ENCODE data around the gene ZNF521.

ZNF521 gene

GRCh38 chr18:25113566-25113965, 238.4 kb downstream of the ZNF521 start:
- no peak for FAIRE-seq

GRCh38 chr18:25112821-25113434, 239.0 kb downstream of the ZNF521 start:
- no peak for FAIRE-seq

- no peak for FAIRE-seq
Measured at GRCh38 chr18:25111377-25112288, 240.3 kb downstream of the ZNF521 start.

- FAIRE-seq: no peak
Measured at GRCh38 chr18:25109484-25109883, 242.5 kb downstream of the ZNF521 start.

GRCh38 chr18:25103468-25104155, 248.4 kb downstream of the ZNF521 start:
- FAIRE-seq: no peak

- FAIRE-seq: no peak
Measured at GRCh38 chr18:25102662-25103061, 249.3 kb downstream of the ZNF521 start.

- FAIRE-seq: no peak
Measured at GRCh38 chr18:25100418-25100817, 251.5 kb downstream of the ZNF521 start.

GRCh38 chr18:25099895-25100294, 252.1 kb downstream of the ZNF521 start:
- FAIRE-seq: no peak

GRCh38 chr18:25097569-25098056, 254.4 kb downstream of the ZNF521 start:
- no peak for FAIRE-seq

GRCh38 chr18:25097057-25097456, 254.9 kb downstream of the ZNF521 start:
- FAIRE-seq: no peak

- no peak for FAIRE-seq
Measured at GRCh38 chr18:25093141-25093540, 258.8 kb downstream of the ZNF521 start.

GRCh38 chr18:25089470-25089869, 262.5 kb downstream of the ZNF521 start:
- no peak for FAIRE-seq

- FAIRE-seq: no peak
Measured at GRCh38 chr18:25086876-25087275, 265.1 kb downstream of the ZNF521 start.

- no peak for FAIRE-seq
Measured at GRCh38 chr18:25081001-25081400, 271.0 kb downstream of the ZNF521 start.

- no peak for FAIRE-seq
Measured at GRCh38 chr18:25080211-25080610, 271.8 kb downstream of the ZNF521 start.

- FAIRE-seq: no peak
Measured at GRCh38 chr18:25077944-25078723, 273.8 kb downstream of the ZNF521 start.

- FAIRE-seq: no peak
Measured at GRCh38 chr18:25077038-25077943, 274.7 kb downstream of the ZNF521 start.

GRCh38 chr18:25075783-25076182, 276.2 kb downstream of the ZNF521 start:
- FAIRE-seq: no peak

- FAIRE-seq: no peak
Measured at GRCh38 chr18:25075331-25075730, 276.6 kb downstream of the ZNF521 start.

- no peak for FAIRE-seq
Measured at GRCh38 chr18:25074925-25075324, 277.0 kb downstream of the ZNF521 start.

- no peak for FAIRE-seq
Measured at GRCh38 chr18:25072205-25072604, 279.8 kb downstream of the ZNF521 start.
